ENCODE measurements around the gene C19orf12.

Gene C19orf12

GRCh38 chr19:29681422-29682235 is 33.4 kb downstream of the C19orf12 start:
- peak overlapping the region; percentile 12 for H3K27ac Mint-ChIP-seq
- H3K27me3 Mint-ChIP-seq = no peaks in the 10 kb centered on the region
- no peaks in the 10 kb centered on the region for H3K9me3 Mint-ChIP-seq
- intact Hi-C loops (cut with micrococcal nuclease) = no loop called here
- H3K36me3 Mint-ChIP-seq (ENCODE audit: low read depth) = no peaks in the 10 kb centered on the region
- H3K4me1 Mint-ChIP-seq (ENCODE audit: low read depth) = peaks cover 10% of the 10 kb centered on the region
- no peak overlapping the region for H3K4me3 Mint-ChIP-seq

GRCh38 chr19:29680937-29681336 is 34.1 kb downstream of the C19orf12 start:
- no peaks in the 10 kb centered on the region for H3K36me3 Mint-ChIP-seq (ENCODE audit: low read depth)
- H3K4me1 Mint-ChIP-seq (ENCODE audit: low read depth) = peaks cover 10% of the 10 kb centered on the region
- peak overlapping the region; percentile 12 for H3K27ac Mint-ChIP-seq
- H3K27me3 Mint-ChIP-seq = no peaks in the 10 kb centered on the region
- H3K4me3 Mint-ChIP-seq = no peak overlapping the region
- intact Hi-C loops (cut with micrococcal nuclease) = no loop called here
- no peaks in the 10 kb centered on the region for H3K9me3 Mint-ChIP-seq

GRCh38 chr19:29680447-29680846 is 34.6 kb downstream of the C19orf12 start:
- H3K36me3 Mint-ChIP-seq (ENCODE audit: low read depth) = no peaks in the 10 kb centered on the region
- no peak overlapping the region for H3K4me3 Mint-ChIP-seq
- no peaks in the 10 kb centered on the region for H3K27me3 Mint-ChIP-seq
- H3K27ac Mint-ChIP-seq = peak overlapping the region; percentile 12
- intact Hi-C loops (cut with micrococcal nuclease) = no loop called here
- H3K9me3 Mint-ChIP-seq = no peaks in the 10 kb centered on the region
- peaks cover 10% of the 10 kb centered on the region for H3K4me1 Mint-ChIP-seq (ENCODE audit: low read depth)

- Mint-ChIP-seq H3K36me3 (ENCODE audit: low read depth) (no peaks in the 10 kb centered on the region), H3K4me3 (no peak overlapping the region), H3K27ac (no peak overlapping the region), H3K27me3 (no peaks in the 10 kb centered on the region), H3K4me1 (ENCODE audit: low read depth) (peaks cover 10% of the 10 kb centered on the region), H3K9me3 (no peaks in the 10 kb centered on the region)
- intact Hi-C loops (cut with micrococcal nuclease) = no loop called here
Observed at GRCh38 chr19:29679598-29680210, 35.4 kb downstream of the C19orf12 start.

GRCh38 chr19:29678484-29679106 is 36.5 kb downstream of the C19orf12 start:
- Mint-ChIP-seq H3K27me3 (no peaks in the 10 kb centered on the region), H3K27ac (no peak overlapping the region), H3K36me3 (ENCODE audit: low read depth) (no peaks in the 10 kb centered on the region), H3K9me3 (no peaks in the 10 kb centered on the region), H3K4me1 (ENCODE audit: low read depth) (peaks cover 10% of the 10 kb centered on the region), H3K4me3 (no peak overlapping the region)
- intact Hi-C loops (cut with micrococcal nuclease) = no loop called here

- no peaks in the 10 kb centered on the region for H3K9me3 Mint-ChIP-seq
- H3K36me3 Mint-ChIP-seq (ENCODE audit: low read depth) = no peaks in the 10 kb centered on the region
- H3K4me3 Mint-ChIP-seq = no peak overlapping the region
- no peak overlapping the region for H3K27ac Mint-ChIP-seq
- H3K27me3 Mint-ChIP-seq = no peaks in the 10 kb centered on the region
- intact Hi-C loops (cut with micrococcal nuclease) = no loop called here
- peaks cover 20% of the 10 kb centered on the region for H3K4me1 Mint-ChIP-seq (ENCODE audit: low read depth)
Observed at GRCh38 chr19:29677001-29677817, 37.9 kb downstream of the C19orf12 start.

GRCh38 chr19:29676586-29676985 is 38.5 kb downstream of the C19orf12 start:
- no peaks in the 10 kb centered on the region for H3K36me3 Mint-ChIP-seq (ENCODE audit: low read depth)
- H3K4me1 Mint-ChIP-seq (ENCODE audit: low read depth) = peaks cover 25% of the 10 kb centered on the region
- intact Hi-C loops (cut with micrococcal nuclease) = no loop called here
- no peaks in the 10 kb centered on the region for H3K27me3 Mint-ChIP-seq
- H3K9me3 Mint-ChIP-seq = no peaks in the 10 kb centered on the region
- no peak overlapping the region for H3K27ac Mint-ChIP-seq
- H3K4me3 Mint-ChIP-seq = no peak overlapping the region

- Mint-ChIP-seq H3K36me3 (ENCODE audit: low read depth) (no peaks in the 10 kb centered on the region), H3K4me3 (no peak overlapping the region)
- intact Hi-C loops (cut with micrococcal nuclease) = no loop called here
Observed at GRCh38 chr19:29675650-29676186, 39.3 kb downstream of the C19orf12 start.

GRCh38 chr19:29675120-29675649 is 39.9 kb downstream of the C19orf12 start:
- peaks cover 18% of the 10 kb centered on the region for H3K4me1 Mint-ChIP-seq (ENCODE audit: low read depth)
- H3K36me3 Mint-ChIP-seq (ENCODE audit: low read depth) = no peaks in the 10 kb centered on the region
- H3K27me3 Mint-ChIP-seq = no peaks in the 10 kb centered on the region
- H3K4me3 Mint-ChIP-seq = no peak overlapping the region
- no peak overlapping the region for H3K27ac Mint-ChIP-seq
- no peaks in the 10 kb centered on the region for H3K9me3 Mint-ChIP-seq
- intact Hi-C loops (cut with micrococcal nuclease) = no loop called here

More at GRCh38 chr19:29675650-29676186, 39.3 kb downstream of the C19orf12 start:
- H3K27ac Mint-ChIP-seq = no peak overlapping the region
- H3K4me1 Mint-ChIP-seq (ENCODE audit: low read depth) = peaks cover 22% of the 10 kb centered on the region
- H3K27me3 Mint-ChIP-seq = no peaks in the 10 kb centered on the region
- no peaks in the 10 kb centered on the region for H3K9me3 Mint-ChIP-seq

GRCh38 chr19:29674374-29675119 is 40.5 kb downstream of the C19orf12 start:
- Mint-ChIP-seq H3K9me3 (no peaks in the 10 kb centered on the region), H3K36me3 (ENCODE audit: low read depth) (no peaks in the 10 kb centered on the region), H3K4me1 (ENCODE audit: low read depth) (peaks cover 18% of the 10 kb centered on the region), H3K4me3 (no peak overlapping the region), H3K27ac (no peak overlapping the region), H3K27me3 (no peaks in the 10 kb centered on the region)
- intact Hi-C loops (cut with micrococcal nuclease) = no loop called here

GRCh38 chr19:29673451-29674371 is 41.4 kb downstream of the C19orf12 start:
- Mint-ChIP-seq H3K36me3 (ENCODE audit: low read depth) (no peaks in the 10 kb centered on the region), H3K27ac (no peak overlapping the region), H3K9me3 (no peaks in the 10 kb centered on the region), H3K4me1 (ENCODE audit: low read depth) (peaks cover 18% of the 10 kb centered on the region), H3K4me3 (no peak overlapping the region), H3K27me3 (no peaks in the 10 kb centered on the region)
- intact Hi-C loops (cut with micrococcal nuclease) = no loop called here

GRCh38 chr19:29672933-29673336 is 42.1 kb downstream of the C19orf12 start:
- Mint-ChIP-seq H3K36me3 (ENCODE audit: low read depth) (no peaks in the 10 kb centered on the region), H3K4me3 (no peak overlapping the region), H3K27ac (no peak overlapping the region), H3K27me3 (no peaks in the 10 kb centered on the region), H3K9me3 (no peaks in the 10 kb centered on the region), H3K4me1 (ENCODE audit: low read depth) (peaks cover 18% of the 10 kb centered on the region)
- intact Hi-C loops (cut with micrococcal nuclease) = no loop called here

All from dendritic cell treated with granulocyte-macrophage colony-stimulating factor and Interleukin-4, amounts not matched to agents 40 ng/mL and 50 ng/mL, for 4 days (primary cell).